ENCODE measurements around the gene URI1.
"Not testable (repeated sequence)": the region's sequence is repeated elsewhere in the genome, so short reads cannot be mapped to it uniquely, and the experiment has no call there.

The URI1 gene

DNA sequence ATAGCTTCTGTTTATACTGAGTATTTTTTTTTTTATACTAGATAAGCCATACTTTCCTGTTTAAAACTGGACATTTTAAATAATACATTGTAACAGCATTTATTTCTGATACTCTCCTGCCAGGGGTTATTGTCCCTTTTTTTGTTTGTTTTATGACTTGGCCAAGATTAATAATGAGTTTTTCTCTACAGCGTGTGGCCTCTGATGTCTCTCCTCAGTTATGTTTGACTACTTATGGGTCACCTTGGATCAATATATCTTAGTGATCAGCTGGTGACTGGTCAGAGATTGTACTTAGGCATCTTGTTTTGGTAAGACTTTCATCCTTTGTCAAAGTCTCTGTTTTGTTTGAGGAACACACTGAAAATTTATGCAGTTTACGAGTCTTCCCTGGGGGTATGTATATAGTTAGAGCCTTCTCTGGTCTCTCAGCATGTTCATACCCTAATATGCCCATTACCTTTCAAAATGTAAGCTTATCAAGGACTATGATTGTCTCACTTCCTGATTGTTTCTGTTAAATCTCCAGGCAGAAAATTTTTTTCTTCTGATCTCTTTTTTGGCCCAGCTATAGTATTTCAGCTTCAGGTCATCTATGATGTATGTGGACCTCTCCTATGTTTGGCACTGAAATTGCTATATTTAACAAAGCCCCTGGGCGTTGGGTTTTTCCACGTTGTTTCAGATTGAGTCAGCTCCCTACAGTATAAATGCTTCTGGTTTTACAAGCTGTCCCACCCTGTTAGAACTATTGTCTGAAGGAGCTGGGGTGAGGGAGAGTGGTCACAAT lies 87.9 kb downstream of the URI1 start:
- Mint-ChIP-seq H3K9me3 (peaks cover 21% of the 10 kb centered on the region), H3K27ac (no peak overlapping the region), H3K27me3 (no peaks in the 10 kb centered on the region), H3K4me3 (no peak overlapping the region), H3K4me1 (ENCODE audit: low read depth) (no peaks in the 10 kb centered on the region), H3K36me3 (ENCODE audit: low read depth) (peaks cover 57% of the 10 kb centered on the region)
- intact Hi-C loops (cut with micrococcal nuclease), result no loop called here

DNA sequence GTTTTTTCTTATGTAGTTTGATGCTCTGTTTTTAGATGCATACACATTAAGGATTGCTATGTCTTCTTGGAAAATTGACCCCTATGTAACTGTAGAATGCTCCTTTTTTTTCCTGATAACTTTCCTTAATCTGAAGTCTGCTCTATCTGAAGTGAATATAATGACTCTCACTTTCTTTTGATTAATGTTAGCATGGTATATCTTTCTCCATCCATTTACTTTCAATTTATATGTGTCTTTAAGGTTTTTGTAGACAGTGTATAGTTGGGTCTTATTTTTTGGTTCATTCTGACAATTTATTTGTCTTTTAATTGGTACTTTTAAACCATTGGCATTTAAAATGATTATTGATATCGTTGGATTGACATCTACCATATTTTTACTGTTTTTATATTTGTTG lies 92.3 kb downstream of the URI1 start:
- H3K27me3 Mint-ChIP-seq, result no peaks in the 10 kb centered on the region
- peaks cover 88% of the 10 kb centered on the region for H3K36me3 Mint-ChIP-seq (ENCODE audit: low read depth)
- intact Hi-C loops (cut with micrococcal nuclease), result no loop called here
- H3K4me3 Mint-ChIP-seq, result no peak overlapping the region
- no peaks in the 10 kb centered on the region for H3K4me1 Mint-ChIP-seq (ENCODE audit: low read depth)
- no peak overlapping the region for H3K27ac Mint-ChIP-seq
- peaks cover 53% of the 10 kb centered on the region for H3K9me3 Mint-ChIP-seq

DNA sequence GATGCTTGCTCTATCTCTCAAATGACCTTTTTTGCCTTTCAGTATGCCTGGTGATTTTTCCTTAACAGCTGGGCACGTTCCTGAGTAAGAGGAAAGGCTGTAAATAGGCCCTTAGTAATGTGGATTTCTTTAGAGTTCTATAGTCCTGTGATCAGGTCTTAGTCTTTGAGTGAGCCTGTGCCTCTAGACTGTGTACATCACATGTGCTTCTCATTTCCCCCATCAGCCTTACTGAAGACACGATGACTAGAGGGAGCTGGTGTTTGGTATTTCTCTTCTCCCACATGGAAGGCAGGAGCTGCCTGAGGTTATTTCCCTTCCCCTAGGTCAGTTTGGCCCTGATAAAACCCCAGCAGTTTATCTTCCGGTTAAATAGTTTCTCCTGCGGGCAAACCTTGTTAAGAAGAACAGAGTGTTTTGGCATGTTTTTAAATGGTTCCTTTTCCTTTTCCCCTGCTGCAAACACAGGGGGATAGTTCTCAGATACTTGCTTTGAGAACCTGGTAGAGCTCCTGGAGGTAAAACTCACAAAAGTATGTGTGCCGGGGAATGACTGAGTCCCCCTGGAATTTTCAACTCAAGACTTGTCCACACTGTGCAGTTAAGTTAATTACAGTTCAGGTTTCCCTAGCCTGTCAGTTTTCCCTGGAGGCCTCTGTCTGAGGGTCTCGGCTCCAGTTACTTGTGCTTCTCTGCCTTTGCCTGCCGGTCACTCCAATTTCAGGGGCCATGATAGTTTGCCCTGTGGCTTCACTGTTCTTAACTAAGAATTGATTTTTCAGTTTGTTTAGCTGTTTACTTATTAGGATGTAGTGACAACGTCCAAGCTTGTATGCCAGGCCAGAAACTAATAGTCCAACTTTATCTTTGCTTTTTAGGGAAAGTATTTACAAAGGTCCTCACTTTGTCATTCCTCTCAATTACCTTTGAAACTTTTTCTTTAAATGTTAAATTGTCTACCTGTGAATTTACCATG lies 94.4 kb downstream of the URI1 start:
- no peak overlapping the region for H3K4me3 Mint-ChIP-seq
- intact Hi-C loops (cut with micrococcal nuclease), result no loop called here
- peaks cover 73% of the 10 kb centered on the region for H3K36me3 Mint-ChIP-seq (ENCODE audit: low read depth)
- H3K9me3 Mint-ChIP-seq, result peaks cover 70% of the 10 kb centered on the region
- no peak overlapping the region for H3K27ac Mint-ChIP-seq
- H3K4me1 Mint-ChIP-seq (ENCODE audit: low read depth), result no peaks in the 10 kb centered on the region
- no peaks in the 10 kb centered on the region for H3K27me3 Mint-ChIP-seq

DNA sequence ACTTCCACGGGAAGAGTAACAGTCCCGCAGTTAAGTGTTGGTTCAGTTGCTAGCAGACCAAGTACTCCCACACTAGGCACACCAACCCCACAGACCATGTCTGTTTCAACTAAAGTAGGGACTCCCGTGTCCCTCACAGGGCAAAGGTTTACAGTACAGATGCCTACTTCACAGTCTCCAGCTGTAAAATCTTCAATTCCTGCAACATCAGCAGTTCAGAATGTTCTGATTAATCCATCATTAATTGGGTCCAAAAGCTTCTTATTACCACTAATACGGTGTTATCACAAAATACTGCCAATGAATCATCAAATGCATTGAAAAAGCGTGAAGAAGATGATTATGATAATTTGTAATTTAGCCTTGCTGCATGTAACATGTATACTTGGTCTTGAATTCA lies 95.8 kb downstream of the URI1 start:
- no peaks in the 10 kb centered on the region for H3K27me3 Mint-ChIP-seq
- H3K27ac Mint-ChIP-seq, result no peak overlapping the region
- H3K36me3 Mint-ChIP-seq (ENCODE audit: low read depth), result peaks cover 68% of the 10 kb centered on the region
- H3K9me3 Mint-ChIP-seq, result peaks cover 74% of the 10 kb centered on the region
- H3K4me3 Mint-ChIP-seq, result no peak overlapping the region
- H3K4me1 Mint-ChIP-seq (ENCODE audit: low read depth), result no peaks in the 10 kb centered on the region
- intact Hi-C loops (cut with micrococcal nuclease), result no loop called here

DNA sequence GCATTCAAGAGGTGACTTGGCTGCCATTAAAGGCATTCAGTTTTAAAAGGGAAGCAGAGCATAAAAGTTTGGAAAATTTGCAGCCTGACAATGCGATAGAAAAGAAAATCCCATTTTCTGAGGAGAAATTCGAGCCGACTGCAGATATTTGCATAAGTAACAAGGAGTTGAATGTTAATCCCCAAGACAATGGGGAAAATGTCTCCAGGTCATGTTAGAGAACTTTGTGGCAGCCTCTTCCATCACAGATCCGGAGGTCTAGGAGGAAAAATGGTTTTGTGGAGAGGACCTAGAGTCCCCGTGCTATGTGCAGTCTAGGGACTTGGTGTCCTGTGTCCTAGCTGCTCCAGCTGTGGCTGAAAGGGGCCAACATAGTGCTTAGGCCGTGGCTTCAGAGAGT lies 99.9 kb downstream of the URI1 start:
- Mint-ChIP-seq H3K9me3 (peaks cover 40% of the 10 kb centered on the region), H3K36me3 (ENCODE audit: low read depth) (peaks cover 27% of the 10 kb centered on the region)
- H3K4me3 Mint-ChIP-seq; H3K27ac Mint-ChIP-seq; intact Hi-C loops (cut with micrococcal nuclease); H3K27me3 Mint-ChIP-seq; H3K4me1 Mint-ChIP-seq (ENCODE audit: low read depth): not testable (repeated sequence)

DNA sequence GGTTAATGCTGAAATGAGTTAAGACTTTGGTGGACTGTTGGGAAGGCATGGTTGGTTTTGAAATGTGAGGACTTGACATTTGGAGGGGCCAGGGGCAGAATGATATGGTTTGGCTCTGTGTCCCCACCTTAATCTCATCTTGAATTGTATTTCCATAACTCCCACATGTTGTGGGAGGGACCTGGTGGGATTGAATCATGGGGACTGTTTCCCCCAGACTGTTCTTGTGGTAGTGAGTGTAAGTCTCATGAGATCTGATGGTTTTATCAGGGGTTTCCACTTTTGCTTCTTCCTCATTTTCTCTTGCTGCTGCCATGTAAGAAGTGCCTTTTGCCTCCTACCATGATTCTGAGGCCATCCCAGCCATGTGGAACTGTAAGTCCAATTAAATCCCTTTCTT lies 101.0 kb downstream of the URI1 start:
- H3K27ac Mint-ChIP-seq; intact Hi-C loops (cut with micrococcal nuclease); H3K4me1 Mint-ChIP-seq (ENCODE audit: low read depth); H3K27me3 Mint-ChIP-seq; H3K4me3 Mint-ChIP-seq: not testable (repeated sequence)
- Mint-ChIP-seq H3K9me3 (peaks cover 31% of the 10 kb centered on the region), H3K36me3 (ENCODE audit: low read depth) (peaks cover 17% of the 10 kb centered on the region)

DNA sequence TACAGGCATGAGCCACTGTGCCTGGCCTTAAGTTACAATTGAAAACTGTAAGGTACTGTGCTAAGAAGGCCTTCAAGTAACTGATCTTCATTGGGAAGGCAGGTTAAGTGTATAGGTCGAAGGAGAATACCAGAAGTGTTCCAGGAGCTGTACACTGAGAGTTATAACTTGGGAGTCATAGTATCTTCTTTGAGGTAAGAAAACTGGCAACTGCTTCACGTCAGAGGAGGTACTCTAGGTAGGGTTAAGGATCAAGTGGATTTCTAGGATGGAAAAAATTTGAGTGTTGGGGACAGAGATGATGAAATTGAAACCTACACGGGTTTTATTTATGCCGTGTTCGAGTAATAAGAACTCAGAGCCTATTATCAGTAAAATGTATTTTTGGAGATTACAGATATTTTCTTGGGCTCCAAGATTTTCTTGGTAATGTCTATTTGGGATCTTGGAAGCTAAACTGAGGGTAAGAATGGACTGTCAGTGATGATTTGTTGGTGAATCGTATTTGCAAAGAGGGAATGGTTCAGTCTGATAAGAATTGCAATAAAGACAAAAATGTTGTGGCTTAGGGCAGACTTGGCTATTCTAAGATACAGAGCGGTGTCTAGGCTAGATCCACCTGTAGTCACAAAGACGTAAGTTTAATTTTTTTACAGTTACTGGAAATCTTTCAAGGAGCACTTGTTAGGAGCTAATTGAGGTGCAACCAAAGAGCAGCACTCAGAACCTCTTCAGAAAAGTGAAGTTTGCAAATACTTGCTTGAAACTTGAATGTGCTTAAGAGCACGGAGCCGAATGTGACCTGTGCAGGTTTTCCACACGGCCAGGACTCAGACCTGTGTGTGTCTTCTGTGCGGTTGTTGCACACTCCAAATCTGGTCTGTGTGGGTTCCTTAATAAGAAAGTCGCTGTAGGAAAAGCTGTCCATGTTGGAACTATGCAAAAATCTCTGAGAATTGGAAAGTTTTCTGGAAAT lies 102.5 kb downstream of the URI1 start:
- intact Hi-C loops (cut with micrococcal nuclease), result no loop called here
- H3K4me1 Mint-ChIP-seq (ENCODE audit: low read depth), result no peaks in the 10 kb centered on the region

DNA sequence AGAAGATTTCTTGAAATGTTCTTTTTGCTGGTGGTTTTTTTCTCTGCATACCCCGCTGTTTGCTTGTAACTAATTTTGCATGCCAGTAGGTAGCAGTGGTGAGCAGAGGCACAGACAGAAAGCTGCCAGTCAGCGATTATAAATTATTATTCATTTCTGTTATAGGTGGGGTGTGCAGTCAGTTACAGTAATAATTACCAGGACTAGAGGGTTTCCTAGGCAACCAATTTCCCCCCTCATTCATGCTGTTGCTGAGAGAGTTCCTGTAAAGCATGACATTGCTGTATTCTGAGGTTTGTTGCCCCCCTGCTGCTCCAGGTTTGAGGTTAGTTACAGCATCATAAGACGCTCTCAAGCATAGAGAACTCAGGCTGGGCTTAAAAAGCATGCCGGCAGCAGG lies 104.5 kb downstream of the URI1 start:
- H3K36me3 Mint-ChIP-seq (ENCODE audit: low read depth), result peaks cover 3% of the 10 kb centered on the region
- no peaks in the 10 kb centered on the region for H3K27me3 Mint-ChIP-seq
- no peak overlapping the region for H3K4me3 Mint-ChIP-seq
- H3K4me1 Mint-ChIP-seq (ENCODE audit: low read depth), result peaks cover 3% of the 10 kb centered on the region
- H3K9me3 Mint-ChIP-seq, result peaks cover 4% of the 10 kb centered on the region
- intact Hi-C loops (cut with micrococcal nuclease), result no loop called here
- H3K27ac Mint-ChIP-seq, result no peak overlapping the region

More for the DNA sequence above, 102.5 kb downstream of the URI1 start:
- Mint-ChIP-seq H3K27ac (no peak overlapping the region), H3K9me3 (peaks cover 22% of the 10 kb centered on the region), H3K27me3 (no peaks in the 10 kb centered on the region), H3K4me3 (no peak overlapping the region), H3K36me3 (ENCODE audit: low read depth) (peaks cover 10% of the 10 kb centered on the region)

DNA sequence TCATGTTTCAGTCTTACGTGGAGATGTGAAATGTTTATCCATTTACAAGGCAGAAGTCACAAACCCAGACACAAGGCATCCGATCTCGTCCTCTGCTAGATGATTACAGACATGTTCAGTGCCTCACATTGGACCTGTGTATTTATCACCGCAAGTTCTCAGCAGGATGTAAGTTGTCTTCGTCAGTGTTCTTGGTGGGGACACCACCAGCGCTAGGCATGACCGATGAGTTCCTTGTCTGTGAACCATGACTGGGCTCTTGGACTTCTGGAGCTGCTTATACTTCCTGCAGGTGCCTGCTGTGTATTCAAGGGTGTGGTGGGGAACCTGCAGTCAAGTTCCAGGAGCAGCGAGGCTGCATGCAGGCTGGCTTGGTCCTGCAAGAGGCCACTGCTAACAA lies 105.4 kb downstream of the URI1 start:
- Mint-ChIP-seq H3K9me3 (no peaks in the 10 kb centered on the region), H3K4me3 (no peak overlapping the region), H3K36me3 (ENCODE audit: low read depth) (no peaks in the 10 kb centered on the region), H3K4me1 (ENCODE audit: low read depth) (peaks cover 5% of the 10 kb centered on the region), H3K27me3 (no peaks in the 10 kb centered on the region), H3K27ac (no peak overlapping the region)
- intact Hi-C loops (cut with micrococcal nuclease), result no loop called here

DNA sequence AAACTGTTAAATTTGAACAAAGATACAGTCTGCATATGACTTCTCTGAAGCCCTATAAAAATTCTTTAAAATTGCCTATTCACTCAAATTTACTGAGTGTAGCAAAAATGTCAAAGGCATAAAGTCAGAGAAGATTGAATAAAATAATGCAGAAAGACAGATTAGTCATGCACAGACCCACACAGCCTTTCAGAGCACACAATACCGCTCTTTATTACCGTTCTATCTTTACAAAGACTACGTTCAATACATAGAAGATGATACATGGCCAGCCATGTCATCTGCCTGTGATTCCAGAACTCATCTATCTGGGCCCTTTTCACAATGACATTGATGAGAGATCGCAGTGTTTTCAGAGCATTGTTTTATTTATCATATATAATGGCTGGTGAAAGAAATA lies 107.2 kb downstream of the URI1 start:
- Mint-ChIP-seq H3K27ac (no peak overlapping the region), H3K4me1 (ENCODE audit: low read depth) (peaks cover 5% of the 10 kb centered on the region), H3K9me3 (no peaks in the 10 kb centered on the region), H3K36me3 (ENCODE audit: low read depth) (no peaks in the 10 kb centered on the region), H3K27me3 (peaks cover 4% of the 10 kb centered on the region), H3K4me3 (no peak overlapping the region)
- intact Hi-C loops (cut with micrococcal nuclease), result no loop called here

DNA sequence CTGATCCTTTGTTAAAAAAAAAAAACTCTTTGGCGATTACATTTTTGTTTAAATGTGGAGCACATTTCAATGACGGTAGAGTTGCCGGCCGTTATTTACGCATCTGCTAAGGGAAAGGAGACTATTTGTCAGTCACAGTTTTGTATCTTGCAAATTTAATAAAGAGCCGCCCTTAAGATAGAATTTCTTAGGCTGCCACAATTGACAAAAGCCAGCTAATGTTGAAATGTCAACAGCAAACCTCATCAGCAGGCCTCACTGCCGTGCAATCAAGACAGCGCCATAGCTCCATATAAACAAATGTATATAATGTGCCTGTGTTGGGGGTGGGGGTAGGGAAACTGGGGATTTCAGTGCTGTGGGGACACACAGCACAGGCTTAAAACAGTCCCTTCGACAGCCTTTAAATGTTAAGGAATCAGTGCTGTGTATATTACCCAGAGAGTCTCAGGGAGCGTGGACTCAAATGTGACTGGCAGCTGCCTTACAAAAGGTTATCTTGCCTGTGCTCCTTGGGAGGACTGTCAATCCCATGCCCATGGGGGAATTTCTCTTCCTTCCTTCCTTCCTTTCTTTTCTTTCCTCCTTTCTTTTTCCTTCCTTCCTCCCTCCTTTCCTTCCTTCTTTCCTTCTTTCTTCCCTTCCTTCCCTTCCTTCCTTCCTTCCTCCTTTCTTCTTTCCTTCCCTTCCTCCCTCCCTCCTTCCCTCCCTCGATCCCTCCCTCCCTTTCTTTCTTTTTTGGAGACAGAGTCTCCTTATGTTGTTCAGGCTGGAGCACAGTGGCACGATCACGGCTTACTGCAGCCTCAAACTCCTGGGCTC lies 108.0 kb downstream of the URI1 start:
- H3K9me3 Mint-ChIP-seq, result no peaks in the 10 kb centered on the region
- peaks cover 4% of the 10 kb centered on the region for H3K27me3 Mint-ChIP-seq
- H3K27ac Mint-ChIP-seq, result no peak overlapping the region
- no peak overlapping the region for H3K4me3 Mint-ChIP-seq
- intact Hi-C loops (cut with micrococcal nuclease), result no loop called here
- H3K36me3 Mint-ChIP-seq (ENCODE audit: low read depth), result no peaks in the 10 kb centered on the region
- H3K4me1 Mint-ChIP-seq (ENCODE audit: low read depth), result peaks cover 5% of the 10 kb centered on the region

DNA sequence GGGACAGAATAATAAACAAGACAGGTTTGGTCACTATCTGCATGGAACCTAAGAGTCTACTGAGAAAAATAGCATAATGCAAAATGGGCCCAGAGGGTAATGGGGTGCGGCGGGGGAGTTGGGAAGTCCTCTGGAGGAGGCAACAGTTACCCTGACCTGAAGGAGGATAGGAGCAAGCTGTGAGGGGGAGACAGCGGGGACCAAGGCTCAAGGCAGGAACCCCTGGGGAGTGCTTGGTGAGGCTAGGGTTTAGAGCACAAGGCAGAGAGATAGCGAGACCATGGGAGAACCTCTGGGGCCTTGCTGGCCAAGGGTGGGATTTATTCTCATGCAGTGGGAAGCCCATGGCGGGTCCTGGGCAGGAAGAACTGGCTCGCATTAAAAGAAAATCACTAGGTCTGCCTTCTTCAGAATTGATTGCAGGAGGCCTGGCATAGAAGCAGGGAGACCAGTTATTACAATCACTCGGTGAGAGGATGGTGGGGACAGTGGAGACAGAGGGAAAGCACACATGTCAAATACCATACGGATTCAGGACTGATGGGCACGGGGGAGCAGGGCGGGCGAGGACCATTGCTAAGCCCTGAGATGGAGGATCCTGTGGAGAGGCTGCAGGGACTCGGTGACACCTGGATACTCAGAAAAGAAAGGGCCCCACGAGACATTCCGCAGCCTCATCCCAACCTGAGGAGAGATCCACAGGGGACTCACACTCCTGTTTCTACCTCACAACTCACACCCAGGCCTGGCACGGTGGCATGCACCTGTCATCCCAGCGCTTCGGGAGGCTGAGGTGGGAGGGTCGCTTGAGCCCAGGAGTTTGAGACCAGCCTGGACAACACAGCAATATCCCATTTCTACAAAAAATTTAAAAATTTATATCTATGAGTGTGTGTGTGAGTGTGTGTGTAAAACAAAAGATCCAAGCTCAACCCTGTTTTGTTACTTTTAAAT lies 110.4 kb downstream of the URI1 start:
- H3K27ac Mint-ChIP-seq, result no peak overlapping the region
- peaks cover 4% of the 10 kb centered on the region for H3K27me3 Mint-ChIP-seq
- no peaks in the 10 kb centered on the region for H3K9me3 Mint-ChIP-seq
- H3K36me3 Mint-ChIP-seq (ENCODE audit: low read depth), result no peaks in the 10 kb centered on the region
- H3K4me1 Mint-ChIP-seq (ENCODE audit: low read depth), result peaks cover 5% of the 10 kb centered on the region
- H3K4me3 Mint-ChIP-seq, result no peak overlapping the region
- intact Hi-C loops (cut with micrococcal nuclease), result no loop called here

Data from dendritic cell treated with granulocyte-macrophage colony-stimulating factor and Interleukin-4, amounts not matched to agents 40 ng/mL and 50 ng/mL, for 4 days (primary cell).